HepG2 (cell line): ENCODE data around the gene LGALS9. TPM values are rescaled to one million over a fixed set of nuclear protein-coding genes. Genes with fewer than 3 reads are reported as not detected.

Experiments
- ATAC-seq: fragments of 200-7000 bp; cut with Tn5 transposase; 3 replicates; pipeline ENCODE4 v1.9.1; 2020; ENCODE audit warnings: mild to moderate bottlenecking, moderate library complexity
- BruUV-seq: library from RNA; stranded (reverse); fragments of 400-500 nt; replicated peaks from 2 replicates; lab custom pipeline; 2021; lab: Mats Ljungman, UMichigan
- CTCF ChIA-PET: fragments of 300-600 bp; formaldehyde crosslinking; extraction: SDS; loops from one replicate; lab custom pipeline; 2021; ENCODE audit warnings: low total read pairs, inconsistent platforms, low intra/inter-chr PET ratio; lab: Yijun Ruan, JAX
- POLR2A ChIA-PET: fragments of 350-600 bp; sonication (Branson Sonifier 250); formaldehyde crosslinking; loops from one replicate; lab custom pipeline; 2020; ENCODE audit warnings: antibody characterized with exemption, inconsistent platforms; lab: Yijun Ruan, JAX
- DNase-seq: peaks from one replicate; pipeline ENCODE4 v3.0.0-alpha.2; 2015; ENCODE audit warnings: low spot score
- FAIRE-seq: peaks from 3 replicates; lab custom pipeline; 2011; peaks lifted over from hg19 to GRCh38; lab: Jason Lieb, UNC
- H2AFZ ChIP-seq: one replicate; pipeline ENCODE4 v1.6.1; 2011; ENCODE audit warnings: low read length, inconsistent platforms
- H3K27ac ChIP-seq: fragments of 300-600 bp; 3 replicates; pipeline ENCODE4 v1.8.0; 2011; ENCODE audit warnings: mixed run types, mild to moderate bottlenecking, mixed read lengths, low read length, inconsistent platforms; ENCODE audit not compliant: insufficient read depth; ENCODE audit errors: extremely low read length
- H3K27me3 ChIP-seq, 2 experiments: fragments of 200-600 bp in 1 of 2; 2 replicates in 1 of 2; 3 replicates in 1 of 2; pipeline versions ENCODE4 v1.6.0 to v1.8.0; 2011; ENCODE audit warnings: low read length in 2 of 2, mild to moderate bottlenecking in 2 of 2, moderate library complexity in 2 of 2, inconsistent platforms in 1 of 2; ENCODE audit not compliant: insufficient read depth in 2 of 2, control insufficient read depth in 1 of 2
- H3K36me3 ChIP-seq, 2 experiments: fragments of 200-600 bp in 1 of 2; replicated peaks in 1 of 2; 2 replicates in 1 of 2; 3 replicates in 1 of 2; pipeline versions ENCODE4 v1.5.1 to v1.8.0; 2011; ENCODE audit warnings: low read length in 2 of 2, inconsistent platforms in 1 of 2; ENCODE audit not compliant: insufficient read depth in 2 of 2, control insufficient read depth in 1 of 2
- H3K4me1 ChIP-seq: 2 replicates; pipeline ENCODE4 v1.5.1; 2012; ENCODE audit warnings: low read length, inconsistent platforms; ENCODE audit not compliant: insufficient read depth
- H3K4me2 ChIP-seq: 2 replicates; pipeline ENCODE4 v1.6.0; 2011; ENCODE audit warnings: low read depth, low read length, inconsistent platforms
- H3K4me3 ChIP-seq, 3 experiments: fragments of 200-600 bp in 1 of 3; sonication (generic), shearing (Covaris generic) in 1 of 3; replicated peaks in 1 of 3; 2 replicates each; pipeline ENCODE4 v1.5.1; 2011 to 2016; ENCODE audit warnings: low read length in 3 of 3, inconsistent platforms in 2 of 3, low read depth in 2 of 3, mild to moderate bottlenecking in 2 of 3, control low read depth in 1 of 3, mixed read lengths in 1 of 3; ENCODE audit not compliant: insufficient read depth in 1 of 3
- H3K79me2 ChIP-seq: one replicate; pipeline ENCODE4 v1.6.1; 2011; ENCODE audit warnings: low read length, inconsistent platforms; ENCODE audit not compliant: insufficient read depth
- H3K9ac ChIP-seq: 2 replicates; pipeline ENCODE4 v1.6.0; 2011; ENCODE audit warnings: mild to moderate bottlenecking, low read depth, low read length, inconsistent platforms; ENCODE audit not compliant: insufficient read depth
- H3K9me3 ChIP-seq: 2 replicates; pipeline ENCODE4 v1.5.1; 2012; ENCODE audit warnings: mild to moderate bottlenecking, low read length
- H4K20me1 ChIP-seq: 2 replicates; pipeline ENCODE4 v1.6.0; 2011; ENCODE audit warnings: inconsistent platforms, mild to moderate bottlenecking, low read length, moderate library complexity; ENCODE audit not compliant: insufficient read depth
- BCL3 ChIP-seq: sonication (generic); formaldehyde crosslinking; IDR thresholded peaks from 2 replicates; pipeline ENCODE4 v1.5.1; 2020; ENCODE audit warnings: mild to moderate bottlenecking, missing genetic modification reagents, moderate library complexity
- CBFB ChIP-seq: sonication (generic); formaldehyde crosslinking; IDR thresholded peaks from 2 replicates; pipeline ENCODE4 v1.4.0; 2020; ENCODE audit warnings: missing genetic modification reagents
- DMAP1 ChIP-seq: IDR thresholded peaks from 2 replicates; pipeline ENCODE4 v1.6.1; 2016
- GPBP1L1 ChIP-seq: sonication (generic); formaldehyde crosslinking; IDR thresholded peaks from 2 replicates; pipeline ENCODE4 v1.5.0; 2020; ENCODE audit warnings: mild to moderate bottlenecking, missing genetic modification reagents
- KDM5B ChIP-seq: sonication (generic); formaldehyde crosslinking; IDR thresholded peaks from 2 replicates; pipeline ENCODE4 v1.4.0; 2020; ENCODE audit warnings: missing genetic modification reagents, mild to moderate bottlenecking, borderline replicate concordance
- ZNF563 ChIP-seq: sonication (generic); formaldehyde crosslinking; IDR thresholded peaks from 2 replicates; pipeline ENCODE4 v1.8.0; 2022; ENCODE audit warnings: mild to moderate bottlenecking, moderate library complexity, missing genetic modification reagents
- ZNF816 ChIP-seq: sonication (generic); formaldehyde crosslinking; IDR thresholded peaks from 2 replicates; pipeline ENCODE4 v1.8.0; 2022; ENCODE audit warnings: missing genetic modification reagents, mild to moderate bottlenecking, borderline replicate concordance
- WGBS: methylation state at CpG from one replicate; pipeline ENCODE4 v1.1.6; 2017; ENCODE audit warnings: low lambda C conversion rate; 5-methylcytosine and 5-hydroxymethylcytosine counted together
- in situ Hi-C: cut with HindIII; loops from 2 replicates; pipeline ENCODE4 v1.10.0; 2017; ENCODE audit warnings: low pct_unique_long_range_greater_than_20kb; ENCODE audit not compliant: extremely low pct_ligation_motif_present
- intact Hi-C: fragments of 100-400 bp; cut with micrococcal nuclease; formaldehyde crosslinking; loops from one replicate; pipeline ENCODE4 v1.10.0; 2022; ENCODE audit not compliant: unreplicated experiment
- polyA plus RNA-seq, 8 experiments: library from polyadenylated mRNA; depleted of rRNA in 3 of 8; stranded (reverse) in 7 of 8; unstranded in 1 of 8; fragments of >200 nt; fragmentation: Illumina TruSeq in 4 of 8; extraction: Trizol in 4 of 8; gene quantifications; 2 replicates each; pipeline versions ENCODE4 v1.2.1 to v1.2.3, GENCODE V29; 2011 to 2016; ENCODE audit warnings: low read depth in 4 of 8, missing spikeins in 1 of 8, mixed read lengths in 1 of 8; ENCODE audit not compliant: insufficient read depth in 1 of 8
- total RNA-seq, 5 experiments: library from RNA; depleted of rRNA; stranded (reverse); fragments of >200 nt; fragmentation: Illumina TruSeq; extraction: Trizol; gene quantifications; 2 replicates each; pipeline ENCODE4 v1.2.3, GENCODE V29; 2016; ENCODE audit warnings: low read depth in 1 of 5

The LGALS9 gene
- total and polyA plus RNA-seq, 2 of the 13 experiments (the other 11 are each of a cell fraction or from before 2014, with no cell fraction given) = 0.40 to 1.4 TPM

GRCh38 chr17:27616414-27616813 lies 14.6 kb upstream of the LGALS9 start (continued):
- TF ChIP-seq BCL3 (CRISPR knock-in tag) = no peak
- no peak for TF ChIP-seq ZNF563 (CRISPR knock-in tag)
- no peak for TF ChIP-seq KDM5B
- TF ChIP-seq GPBP1L1 (CRISPR knock-in tag) = no peak
- no peak for TF ChIP-seq ZNF816 (CRISPR knock-in tag)
- TF ChIP-seq, all 625 proteins: peak for 0

GRCh38 chr17:27618417-27618816 lies 12.6 kb upstream of the LGALS9 start:
- Histone ChIP-seq H3K36me3 (peaks cover 30 to 63% of the 10 kb centered on the region in 2 experiments; a peak in 4 of 5 replicates), H3K9ac (no peak overlapping the region), H3K4me2 (no peak overlapping the region), H3K79me2 (no peaks in the 10 kb centered on the region), H2AFZ (no peak overlapping the region), H3K27me3 (no peaks in the 10 kb centered on the region), H3K4me1 (no peaks in the 10 kb centered on the region), H3K27ac (no peak overlapping the region), H3K9me3 (no peaks in the 10 kb centered on the region), H3K4me3 (no peak overlapping the region), H4K20me1 (no peaks in the 10 kb centered on the region)
- no peak for ATAC-seq
- no peak for TF ChIP-seq DMAP1 (CRISPR knock-in tag)
- TF ChIP-seq CBFB = no peak
- ChIA-PET CTCF (no interaction called here), POLR2A (no interaction called here)
- in situ Hi-C loops = no loop called here
- WGBS = 96% methylated on average over 4 of the region's 8 CpGs
- no peak for DNase-seq
- BruUV-seq = no TSS peak
- intact Hi-C loops = no loop called here
- FAIRE-seq = no peak
